CD14-positive monocyte (primary cell): ENCODE measurements around the gene PLIN4. TPM values are rescaled to one million over a fixed set of nuclear protein-coding genes. Genes with fewer than 3 reads are reported as not detected.

ENCODE experiments used
- DNase-seq, 3 donors: peaks; one replicate each; pipeline ENCODE4 v3.0.0-alpha.2; 2011 to 2022
- H2AFZ ChIP-seq: 2 replicates; pipeline ENCODE4 v1.6.0; 2012; ENCODE audit warnings: mild to moderate bottlenecking, low read depth, low read length, inconsistent platforms; ENCODE audit not compliant: insufficient read depth, poor library complexity, severe bottlenecking
- H3K27ac ChIP-seq, 2 donors: 1 replicate in 1 of 2; 2 replicates in 1 of 2; pipeline ENCODE4 v1.5.1; 2012 to 2013; ENCODE audit warnings: low read length in 2 of 2, control low read depth in 1 of 2, inconsistent platforms in 1 of 2, low read depth in 1 of 2, mild to moderate bottlenecking in 1 of 2
- H3K27me3 ChIP-seq, 2 donors: one replicate each; pipeline versions ENCODE4 v1.6.0 to v1.6.1; 2011 to 2013; ENCODE audit warnings: low read length in 2 of 2; ENCODE audit not compliant: control insufficient read depth in 2 of 2, insufficient read depth in 2 of 2
- H3K36me3 ChIP-seq, 2 donors: replicated peaks in 1 of 2; 1 replicate in 1 of 2; 2 replicates in 1 of 2; pipeline versions ENCODE4 v1.5.1 to v1.6.1; 2012 to 2013; ENCODE audit warnings: low read length in 2 of 2, control low read depth in 1 of 2, inconsistent platforms in 1 of 2, mild to moderate bottlenecking in 1 of 2; ENCODE audit not compliant: insufficient read depth in 2 of 2, control insufficient read depth in 1 of 2
- H3K4me1 ChIP-seq, 2 donors: 1 replicate in 1 of 2; 2 replicates in 1 of 2; pipeline versions ENCODE4 v1.5.1 to v1.6.1; 2012 to 2013; ENCODE audit warnings: low read length in 2 of 2, control low read depth in 1 of 2, inconsistent platforms in 1 of 2, mild to moderate bottlenecking in 1 of 2, moderate library complexity in 1 of 2; ENCODE audit not compliant: insufficient read depth in 2 of 2, control insufficient read depth in 1 of 2
- H3K4me2 ChIP-seq: replicated peaks from 2 replicates; pipeline ENCODE3; 2012; ENCODE audit warnings: low read length, moderate library complexity, mild to moderate bottlenecking; ENCODE audit not compliant: poor library complexity, severe bottlenecking; ENCODE audit errors: extremely low read depth
- H3K4me3 ChIP-seq, 3 experiments: fragments of 200-600 bp in 1 of 3; sonication (generic) in 1 of 3; replicated peaks in 1 of 3; 1 replicate in 2 of 3; 2 replicates in 1 of 3; pipeline ENCODE4 v1.5.1; 2011 to 2013; ENCODE audit warnings: low read length in 3 of 3, mild to moderate bottlenecking in 3 of 3, control low read depth in 2 of 3, low read depth in 2 of 3, inconsistent platforms in 1 of 3, moderate library complexity in 1 of 3
- H3K79me2 ChIP-seq: 2 replicates; pipeline ENCODE4 v1.6.0; 2012; ENCODE audit warnings: mild to moderate bottlenecking, control low read depth, inconsistent platforms, low read length, moderate library complexity; ENCODE audit not compliant: insufficient read depth
- H3K9ac ChIP-seq: 2 replicates; pipeline ENCODE4 v1.6.0; 2017; ENCODE audit warnings: low read length, mild to moderate bottlenecking; ENCODE audit not compliant: insufficient read depth, poor library complexity, severe bottlenecking
- H3K9me3 ChIP-seq, 2 donors: replicated peaks in 1 of 2; 1 replicate in 1 of 2; 2 replicates in 1 of 2; pipeline versions ENCODE4 v1.5.1 to v1.6.1; 2012 to 2013; ENCODE audit warnings: low read length in 2 of 2, control low read depth in 1 of 2; ENCODE audit not compliant: control insufficient read depth in 1 of 2, insufficient read depth in 1 of 2
- H4K20me1 ChIP-seq: 2 replicates; pipeline ENCODE4 v1.6.0; 2012; ENCODE audit warnings: mild to moderate bottlenecking, low read length, control low read depth, moderate library complexity; ENCODE audit not compliant: insufficient read depth
- H3K27ac Mint-ChIP-seq, 7 donors: one replicate each; pipeline ENCODE4 v1.8.0; 2020; ENCODE audit warnings: mild to moderate bottlenecking in 7 of 7, mixed read lengths in 7 of 7, moderate library complexity in 6 of 7, inconsistent platforms in 2 of 7
- H3K27me3 Mint-ChIP-seq, 3 donors: one replicate each; pipeline ENCODE4 v1.8.0; 2021 to 2022; ENCODE audit warnings: low read depth in 3 of 3, mild to moderate bottlenecking in 3 of 3, mixed read lengths in 3 of 3, moderate library complexity in 3 of 3, inconsistent platforms in 1 of 3
- H3K36me3 Mint-ChIP-seq, 2 donors: one replicate each; pipeline ENCODE4 v1.8.0; 2020; ENCODE audit warnings: mixed read lengths in 2 of 2, inconsistent platforms in 1 of 2, mild to moderate bottlenecking in 1 of 2
- H3K4me1 Mint-ChIP-seq: one replicate; pipeline ENCODE4 v1.8.0; 2020; ENCODE audit warnings: mild to moderate bottlenecking, mixed read lengths
- H3K4me3 Mint-ChIP-seq, 2 donors: one replicate each; pipeline ENCODE4 v1.8.0; 2020; ENCODE audit warnings: mild to moderate bottlenecking in 2 of 2, mixed read lengths in 2 of 2, moderate library complexity in 1 of 2
- H3K9me3 Mint-ChIP-seq, 7 donors: one replicate each; pipeline ENCODE4 v1.8.0; 2020 to 2022; ENCODE audit warnings: mixed read lengths in 7 of 7, mild to moderate bottlenecking in 6 of 7, moderate library complexity in 6 of 7, inconsistent platforms in 2 of 7
- WGBS: methylation state at CpG from one replicate; pipeline ENCODE4 v1.1.5; 2013; ENCODE audit warnings: missing lambda C conversion rate; ENCODE audit not compliant: insufficient coverage; 5-methylcytosine and 5-hydroxymethylcytosine counted together
- intact Hi-C, 2 donors: fragments of 100-400 bp; cut with micrococcal nuclease; formaldehyde crosslinking; loops; one replicate each; pipeline versions ENCODE4 v1.15.0 to v1.15.1; 2023
- polyA plus RNA-seq, 3 donors: library from polyadenylated mRNA; depleted of rRNA in 1 of 3; unstranded in 2 of 3; stranded (reverse) in 1 of 3; fragments of 300-500 nt in 2 of 3; fragments of >200 nt in 1 of 3; fragmentation: Illumina TruSeq in 2 of 3; gene quantifications; 1 replicate in 2 of 3; 2 replicates in 1 of 3; pipeline ENCODE4 v1.2.3, GENCODE V29; 2012 to 2021
- TF ChIP-seq, protein P1 (sequence below): fragments of 200-600 bp; IDR thresholded peaks from one replicate; pipeline ENCODE4 v1.8.0; 2022; ENCODE audit warnings: antibody characterized with exemption, mild to moderate bottlenecking

Gene PLIN4
- polyA plus RNA-seq, 3 donors, result 0.05 to 0.19 TPM; not detected in 1

DNA sequence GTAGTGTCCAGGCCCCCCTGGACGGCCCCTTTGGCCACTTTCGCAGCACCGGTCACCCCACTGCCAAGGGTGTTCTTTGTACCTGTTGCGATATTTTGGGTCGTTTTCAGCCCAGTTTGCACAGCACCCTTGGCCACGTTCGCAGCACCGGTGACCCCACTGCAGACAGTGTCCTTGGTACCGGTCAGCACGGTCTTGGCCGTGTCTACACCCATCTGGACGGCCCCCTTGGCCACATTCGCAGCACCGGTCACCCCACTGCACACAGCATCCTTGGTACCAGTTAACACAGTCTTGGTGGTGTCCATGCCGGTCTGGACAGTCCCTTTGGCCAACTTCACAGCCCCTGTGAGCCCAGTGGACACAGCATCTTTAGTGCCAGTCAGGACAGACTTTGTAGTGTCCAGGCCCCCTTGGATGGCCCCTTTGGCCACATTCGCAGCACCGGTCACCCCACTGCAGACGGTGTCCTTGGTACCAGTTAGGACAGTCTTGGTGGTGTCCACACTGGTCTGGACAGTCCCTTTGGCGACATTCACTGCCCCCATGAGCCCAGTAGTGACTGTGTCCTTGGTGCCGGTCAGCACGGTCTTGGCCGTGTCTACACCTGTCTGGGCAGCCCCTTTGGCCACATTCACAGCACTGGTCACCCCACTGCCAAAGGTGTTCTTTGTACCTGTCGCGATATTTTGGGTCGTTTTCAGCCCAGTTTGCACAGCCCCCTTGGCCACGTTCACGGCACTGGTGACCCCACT lies 6.8 kb downstream of the PLIN4 start:
- TF ChIP-seq, protein P1, sequence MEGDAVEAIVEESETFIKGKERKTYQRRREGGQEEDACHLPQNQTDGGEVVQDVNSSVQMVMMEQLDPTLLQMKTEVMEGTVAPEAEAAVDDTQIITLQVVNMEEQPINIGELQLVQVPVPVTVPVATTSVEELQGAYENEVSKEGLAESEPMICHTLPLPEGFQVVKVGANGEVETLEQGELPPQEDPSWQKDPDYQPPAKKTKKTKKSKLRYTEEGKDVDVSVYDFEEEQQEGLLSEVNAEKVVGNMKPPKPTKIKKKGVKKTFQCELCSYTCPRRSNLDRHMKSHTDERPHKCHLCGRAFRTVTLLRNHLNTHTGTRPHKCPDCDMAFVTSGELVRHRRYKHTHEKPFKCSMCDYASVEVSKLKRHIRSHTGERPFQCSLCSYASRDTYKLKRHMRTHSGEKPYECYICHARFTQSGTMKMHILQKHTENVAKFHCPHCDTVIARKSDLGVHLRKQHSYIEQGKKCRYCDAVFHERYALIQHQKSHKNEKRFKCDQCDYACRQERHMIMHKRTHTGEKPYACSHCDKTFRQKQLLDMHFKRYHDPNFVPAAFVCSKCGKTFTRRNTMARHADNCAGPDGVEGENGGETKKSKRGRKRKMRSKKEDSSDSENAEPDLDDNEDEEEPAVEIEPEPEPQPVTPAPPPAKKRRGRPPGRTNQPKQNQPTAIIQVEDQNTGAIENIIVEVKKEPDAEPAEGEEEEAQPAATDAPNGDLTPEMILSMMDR, result no peak
- no peak overlapping the region for H3K4me3 ChIP-seq

DNA sequence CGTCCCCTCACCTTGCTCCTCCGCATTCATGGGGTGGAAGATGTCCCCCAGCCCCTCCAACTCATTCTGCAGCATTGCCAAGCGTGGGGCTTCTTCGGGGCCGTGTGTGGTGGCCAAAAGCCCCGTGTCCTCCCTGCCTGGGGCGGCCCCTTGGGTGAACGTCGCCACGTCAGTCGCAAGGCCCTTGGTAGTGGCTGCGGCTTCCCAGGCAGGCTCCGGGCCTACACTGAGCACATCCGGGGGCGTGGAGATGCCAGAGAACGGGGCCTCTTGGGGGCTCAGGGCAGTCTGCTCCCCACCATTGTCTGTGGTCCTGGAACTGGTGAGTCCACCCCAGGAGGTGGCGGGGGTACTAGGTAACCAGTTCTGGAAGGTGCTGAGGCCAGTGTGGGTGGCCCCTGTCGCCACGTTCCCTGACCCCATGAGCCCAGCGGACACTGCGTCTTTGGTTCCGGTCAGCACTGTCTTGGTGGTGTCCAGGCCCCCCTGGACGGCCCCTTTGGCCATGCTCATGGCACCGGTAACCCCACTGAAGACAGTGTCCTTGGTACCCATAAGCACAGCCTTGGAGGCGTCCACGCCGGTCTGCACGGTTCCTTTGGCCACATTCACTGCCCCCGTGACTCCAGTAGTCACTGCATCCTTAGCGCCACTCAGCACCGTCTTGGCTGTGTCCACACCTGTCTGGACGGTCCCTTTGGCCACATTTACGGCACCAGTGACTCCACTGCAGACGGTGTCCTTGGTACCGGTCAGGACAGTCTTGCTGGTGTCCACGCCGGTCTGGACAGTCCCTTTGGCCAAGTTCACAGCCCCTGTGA lies 7.6 kb downstream of the PLIN4 start:
- DNase-seq, result no peak
- H3K4me1 ChIP-seq, result peaks cover 0 to 6% of the 10 kb centered on the region in 2 donors
- Mint-ChIP-seq H3K27ac (no peak overlapping the region), H3K4me3 (no peak overlapping the region), H3K36me3 (peaks cover 9 to 15% of the 10 kb centered on the region in 2 donors), H3K27me3 (peaks cover 3 to 7% (median 4%) of the 10 kb centered on the region in 3 donors), H3K9me3 (no peaks in the 10 kb centered on the region), H3K4me1 (peaks cover 7% of the 10 kb centered on the region)
- no peaks in the 10 kb centered on the region for H3K9me3 ChIP-seq
- H3K36me3 ChIP-seq, result peaks cover 0 to 2% of the 10 kb centered on the region in 2 donors
- H3K9ac ChIP-seq, result no peak overlapping the region
- H3K27ac ChIP-seq, result no peak overlapping the region
- no peak overlapping the region for H2AFZ ChIP-seq
- H3K79me2 ChIP-seq, result no peaks in the 10 kb centered on the region
- 85% methylated on average over 36 of the region's 37 CpGs for WGBS
- no peak overlapping the region for H3K4me2 ChIP-seq
- H3K27me3 ChIP-seq, result no peaks in the 10 kb centered on the region
- H4K20me1 ChIP-seq, result no peaks in the 10 kb centered on the region
- TF ChIP-seq, protein P1, result no peak
- no peak overlapping the region for H3K4me3 ChIP-seq
- intact Hi-C loops, result no loop called here

More for the DNA sequence above, 6.8 kb downstream of the PLIN4 start:
- no peaks in the 10 kb centered on the region for H3K9me3 ChIP-seq
- no peak overlapping the region for H3K9ac ChIP-seq
- Mint-ChIP-seq H3K27me3 (peaks cover 3 to 8% (median 7%) of the 10 kb centered on the region in 3 donors), H3K9me3 (no peaks in the 10 kb centered on the region), H3K4me3 (no peak overlapping the region), H3K4me1 (peaks cover 3% of the 10 kb centered on the region), H3K36me3 (peaks cover 3 to 7% of the 10 kb centered on the region in 2 donors), H3K27ac (peak overlapping the region in 1 of 7 donors; percentile 56)
- DNase-seq, result no peak
- H2AFZ ChIP-seq, result no peak overlapping the region
- peaks cover 0 to 4% of the 10 kb centered on the region in 2 donors for H3K4me1 ChIP-seq
- no peaks in the 10 kb centered on the region for H4K20me1 ChIP-seq
- H3K36me3 ChIP-seq, result no peaks in the 10 kb centered on the region
- H3K27ac ChIP-seq, result no peak overlapping the region
- 84% methylated on average over 27 of the region's 27 CpGs for WGBS
- H3K27me3 ChIP-seq, result no peaks in the 10 kb centered on the region
- H3K79me2 ChIP-seq, result no peaks in the 10 kb centered on the region
- intact Hi-C loops, result no loop called here
- H3K4me2 ChIP-seq, result no peak overlapping the region
